Activated T-helper 1 cell treated with anti-CD3 and anti-CD28 coated beads, Interleukin-12 subunit alpha, Interleukin-12 subunit beta, Interleukin-2, Interleukin-4 antibody, amounts not matched to agents 30 ng/mL and 10 ng/mL and 1 ng/mL, durations not matched to agents 14 hours and 24 hours and 36 hours (primary cell): ENCODE results near the gene PSMD9. TPM values are rescaled to one million over a fixed set of nuclear protein-coding genes. Genes with fewer than 3 reads are reported as not detected.

Experiments
- DNase-seq: peaks from one replicate; pipeline ENCODE4 v3.0.0; 2021; ENCODE audit warnings: low spot score
- H3K27ac Mint-ChIP-seq: one replicate; pipeline ENCODE4 v1.8.0; 2021; ENCODE audit warnings: mild to moderate bottlenecking, mixed read lengths
- H3K27me3 Mint-ChIP-seq: one replicate; pipeline ENCODE4 v1.8.0; 2022; ENCODE audit warnings: mild to moderate bottlenecking, moderate library complexity, mixed read lengths; ENCODE audit not compliant: insufficient read depth
- H3K36me3 Mint-ChIP-seq: one replicate; pipeline ENCODE4 v1.8.0; 2021; ENCODE audit warnings: low read depth, mixed read lengths
- H3K4me1 Mint-ChIP-seq: one replicate; pipeline ENCODE4 v1.8.0; 2021; ENCODE audit warnings: low read depth, mixed read lengths
- H3K4me3 Mint-ChIP-seq: one replicate; pipeline ENCODE4 v1.8.0; 2021; ENCODE audit warnings: mild to moderate bottlenecking, moderate library complexity, mixed read lengths
- H3K9me3 Mint-ChIP-seq: one replicate; pipeline ENCODE4 v1.8.0; 2021; ENCODE audit warnings: mixed read lengths
- intact Hi-C: fragments of 100-400 bp; cut with micrococcal nuclease; formaldehyde crosslinking; loops from one replicate; pipeline ENCODE4 v1.15.1; 2024
- total RNA-seq: library from RNA; stranded (reverse); gene quantifications from 2 replicates; pipeline ENCODE4 v1.2.3, GENCODE V29; 2022

PSMD9 gene
- total RNA-seq, 1 donor from 2014 or later: 67.5 TPM

- Mint-ChIP-seq H3K36me3 (no peaks in the 10 kb centered on the region), H3K4me3 (no peak overlapping the region), H3K27me3 (peaks cover 10% of the 10 kb centered on the region), H3K9me3 (peaks cover 4% of the 10 kb centered on the region), H3K27ac (no peak overlapping the region), H3K4me1 (no peaks in the 10 kb centered on the region)
- DNase-seq: no peak
- intact Hi-C loops: no loop called here
Observed at GRCh38 chr12:121953695-121954094, 65.1 kb downstream of the PSMD9 start.

DNA sequence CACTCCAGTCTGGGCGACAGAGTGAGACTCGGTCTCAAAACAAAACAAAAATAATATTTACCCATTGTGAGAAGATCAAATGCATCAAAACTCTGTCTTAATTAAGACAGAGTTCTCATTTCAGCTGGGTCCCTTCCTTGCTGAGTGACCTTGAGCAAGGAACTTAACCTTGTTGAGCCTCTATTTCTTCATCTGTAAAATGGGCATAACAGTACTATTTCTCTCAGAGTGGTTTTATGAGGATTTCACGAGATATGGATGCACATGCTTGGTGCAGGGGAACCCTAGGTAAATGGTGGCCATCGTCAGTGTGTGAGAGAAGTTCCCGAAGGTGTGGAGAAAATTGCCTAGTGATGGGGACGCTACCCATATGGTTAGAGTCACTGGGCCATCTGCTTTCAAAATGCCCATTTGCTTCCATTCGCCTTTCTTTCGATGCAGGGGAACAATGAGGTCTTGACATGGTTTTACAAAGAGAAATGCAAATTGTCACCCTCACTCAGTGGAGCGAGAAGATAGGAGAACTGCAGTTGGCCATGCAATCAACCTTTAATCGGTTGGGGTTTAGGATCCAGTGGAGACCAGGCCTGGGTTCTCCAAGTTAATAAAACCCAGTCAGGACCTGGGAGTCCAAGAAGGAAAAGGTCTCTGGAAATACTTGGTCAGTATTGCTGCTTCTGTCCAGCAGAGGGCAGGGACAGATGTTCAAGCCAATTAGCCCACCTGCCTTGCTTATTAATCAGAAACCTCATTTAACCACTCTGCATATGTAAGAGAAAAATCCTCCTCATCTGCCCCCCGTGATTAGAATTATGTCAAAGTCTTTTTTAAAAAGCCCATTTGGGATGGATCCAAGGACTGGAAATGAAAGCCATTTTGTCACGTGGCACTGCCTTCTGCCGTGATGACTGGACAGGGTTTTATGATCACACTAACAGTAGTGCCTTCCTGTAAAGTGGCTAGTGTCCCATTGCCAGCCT lies 67.0 kb downstream of the PSMD9 start:
- Mint-ChIP-seq H3K4me1 (no peaks in the 10 kb centered on the region), H3K36me3 (no peaks in the 10 kb centered on the region), H3K4me3 (no peak overlapping the region), H3K27me3 (peaks cover 10% of the 10 kb centered on the region), H3K27ac (no peak overlapping the region), H3K9me3 (peaks cover 4% of the 10 kb centered on the region)
- intact Hi-C loops: no loop called here
- no peak for DNase-seq

- intact Hi-C loops: no loop called here
- no peaks in the 10 kb centered on the region for H3K36me3 Mint-ChIP-seq
- H3K9me3 Mint-ChIP-seq: peaks cover 4% of the 10 kb centered on the region
- H3K4me3 Mint-ChIP-seq: no peak overlapping the region
- H3K4me1 Mint-ChIP-seq: no peaks in the 10 kb centered on the region
- no peak for DNase-seq
- H3K27ac Mint-ChIP-seq: no peak overlapping the region
- peaks cover 3% of the 10 kb centered on the region for H3K27me3 Mint-ChIP-seq
Observed at GRCh38 chr12:121957861-121958515, 69.4 kb downstream of the PSMD9 start.

GRCh38 chr12:121958541-121959240 lies 70.1 kb downstream of the PSMD9 start:
- Mint-ChIP-seq H3K36me3 (no peaks in the 10 kb centered on the region), H3K27me3 (peaks cover 2% of the 10 kb centered on the region), H3K27ac (no peak overlapping the region), H3K9me3 (peaks cover under 1% of the 10 kb centered on the region), H3K4me3 (no peak overlapping the region), H3K4me1 (no peaks in the 10 kb centered on the region)
- intact Hi-C loops: no loop called here
- DNase-seq: no peak

GRCh38 chr12:121960541-121960940 lies 72.0 kb downstream of the PSMD9 start:
- Mint-ChIP-seq H3K4me1 (no peaks in the 10 kb centered on the region), H3K27me3 (no peaks in the 10 kb centered on the region), H3K9me3 (no peaks in the 10 kb centered on the region), H3K27ac (no peak overlapping the region), H3K4me3 (no peak overlapping the region), H3K36me3 (no peaks in the 10 kb centered on the region)
- no peak for DNase-seq
- intact Hi-C loops: no loop called here

DNA sequence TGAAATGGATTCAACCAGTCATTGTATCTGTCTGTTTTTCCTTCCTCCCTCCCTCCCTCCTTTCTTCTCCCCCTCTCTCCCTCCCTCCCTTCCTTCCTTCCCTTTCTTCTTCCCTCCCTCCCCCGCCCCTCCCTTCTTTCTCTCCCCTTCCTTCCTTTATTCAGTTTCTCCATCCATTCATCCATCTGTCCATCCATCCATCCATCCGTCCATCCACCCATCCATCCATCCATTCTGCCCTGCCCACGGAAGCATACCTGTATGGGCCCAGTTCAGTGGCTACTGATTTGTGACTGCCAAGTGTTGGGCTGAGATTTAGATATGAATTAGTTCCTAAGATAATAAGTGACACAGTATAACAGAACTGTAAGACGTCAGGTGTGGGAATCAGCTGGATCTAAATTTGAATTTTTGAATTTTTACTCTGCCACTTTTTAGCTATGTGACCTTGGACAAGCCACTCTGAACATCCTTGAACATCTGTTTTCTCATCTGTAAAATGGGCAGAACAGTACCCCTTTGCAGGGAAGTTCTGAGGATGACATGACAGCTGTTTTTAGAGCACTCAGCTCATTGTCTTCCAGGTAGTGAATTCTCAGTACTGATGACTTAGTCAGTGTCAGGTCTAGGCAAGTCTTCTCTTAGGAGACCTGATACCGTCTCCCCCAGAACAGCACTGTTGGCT lies 72.7 kb downstream of the PSMD9 start:
- Mint-ChIP-seq H3K4me3 (no peak overlapping the region), H3K27ac (no peak overlapping the region), H3K4me1 (no peaks in the 10 kb centered on the region), H3K36me3 (no peaks in the 10 kb centered on the region), H3K27me3 (no peaks in the 10 kb centered on the region), H3K9me3 (no peaks in the 10 kb centered on the region)
- intact Hi-C loops: no loop called here
- DNase-seq: no peak

DNA sequence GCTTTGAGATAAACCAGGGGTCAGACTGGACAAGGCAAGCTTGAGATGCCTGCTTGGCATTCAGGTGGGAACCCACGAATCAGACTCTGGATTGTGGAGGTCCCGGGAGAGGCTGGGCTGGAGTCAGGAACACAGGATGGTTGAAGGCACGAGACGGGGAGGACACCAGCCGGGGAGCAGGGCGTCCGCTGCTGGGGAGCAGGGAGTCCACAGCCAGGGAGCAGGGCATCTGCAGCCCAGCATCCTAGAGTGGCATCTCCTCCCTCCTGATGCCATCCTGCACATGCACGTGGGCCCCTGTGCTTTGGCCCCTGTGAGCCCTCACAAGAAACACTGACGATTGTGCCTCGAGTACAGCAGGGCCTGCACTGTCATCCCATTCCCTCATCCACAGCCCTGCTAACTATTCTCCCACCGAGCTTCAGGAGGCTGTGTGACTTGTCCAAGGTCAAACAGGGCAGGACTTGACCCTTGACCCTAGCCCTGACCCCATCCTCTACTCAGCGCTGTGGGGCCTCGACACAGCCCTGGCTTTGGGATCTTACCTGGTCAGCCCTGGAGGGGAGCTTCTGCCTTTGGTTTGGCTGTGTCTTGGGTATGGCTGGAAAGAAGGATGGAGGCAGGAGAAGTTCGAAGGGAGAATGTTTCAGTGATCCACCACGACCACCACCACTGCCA lies 74.9 kb downstream of the PSMD9 start:
- H3K9me3 Mint-ChIP-seq: no peaks in the 10 kb centered on the region
- H3K27me3 Mint-ChIP-seq: no peaks in the 10 kb centered on the region
- no peak for DNase-seq
- intact Hi-C loops: no loop called here
- no peaks in the 10 kb centered on the region for H3K4me1 Mint-ChIP-seq
- H3K4me3 Mint-ChIP-seq: no peak overlapping the region
- no peaks in the 10 kb centered on the region for H3K36me3 Mint-ChIP-seq
- no peak overlapping the region for H3K27ac Mint-ChIP-seq

DNA sequence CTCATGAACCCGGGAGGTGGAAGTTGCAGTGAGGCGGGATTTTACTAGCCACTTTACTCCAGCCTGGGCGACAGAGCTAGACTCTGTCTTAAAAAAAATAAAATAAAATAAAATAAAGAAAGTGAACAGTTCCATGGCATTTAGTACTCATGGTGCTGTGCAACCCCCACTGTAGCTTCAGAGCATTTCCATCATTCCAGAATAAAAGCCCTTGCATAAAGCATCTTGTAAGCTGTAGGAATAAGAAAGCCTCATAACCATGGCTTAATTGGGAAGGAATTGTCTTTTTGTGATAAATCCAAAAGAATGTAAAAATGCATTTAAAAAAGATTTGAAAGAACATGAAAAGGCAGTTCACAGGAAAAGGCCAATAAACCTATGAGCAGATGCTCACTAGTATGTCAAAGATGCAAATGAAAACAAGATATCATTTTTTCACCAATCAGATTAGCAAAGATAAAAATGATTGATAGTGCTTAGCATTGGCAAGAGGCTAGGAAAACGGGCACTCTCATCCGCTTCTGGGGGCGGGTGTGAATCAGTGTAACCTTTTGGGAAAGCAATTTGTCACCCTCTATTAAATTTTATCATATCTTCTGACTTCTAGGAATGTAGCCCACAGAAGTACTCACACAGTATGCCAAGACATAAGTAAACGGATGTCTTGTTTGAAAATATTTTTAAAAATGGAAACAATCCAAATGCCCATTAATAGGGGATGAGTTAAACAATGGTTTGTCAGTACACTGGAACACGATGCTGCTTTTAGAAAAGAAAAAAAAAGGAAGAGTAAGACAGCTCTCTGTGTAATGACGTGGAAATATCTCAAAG lies 76.4 kb downstream of the PSMD9 start:
- no peaks in the 10 kb centered on the region for H3K9me3 Mint-ChIP-seq
- intact Hi-C loops: no loop called here
- H3K4me1 Mint-ChIP-seq: no peaks in the 10 kb centered on the region
- H3K27me3 Mint-ChIP-seq: no peaks in the 10 kb centered on the region
- no peak for DNase-seq
- no peaks in the 10 kb centered on the region for H3K36me3 Mint-ChIP-seq
- H3K4me3 Mint-ChIP-seq: no peak overlapping the region
- H3K27ac Mint-ChIP-seq: no peak overlapping the region

GRCh38 chr12:121966959-121967358 lies 78.4 kb downstream of the PSMD9 start:
- Mint-ChIP-seq H3K36me3 (no peaks in the 10 kb centered on the region), H3K4me1 (no peaks in the 10 kb centered on the region)
- intact Hi-C loops: no loop called here

More at GRCh38 chr12:121966959-121967358, 78.4 kb downstream of the PSMD9 start:
- Mint-ChIP-seq H3K27me3 (no peaks in the 10 kb centered on the region), H3K4me3 (no peak overlapping the region), H3K9me3 (peaks cover under 1% of the 10 kb centered on the region), H3K27ac (no peak overlapping the region)
- DNase-seq: no peak
